GM19025 (cell line): ENCODE measurements around the gene CHKA.

ENCODE experiments used
- ATAC-seq: cut with Tn5 transposase; IDR thresholded peaks from one replicate; pipeline ENCODE4 v1.9.1; 2021; ENCODE audit warnings: mild to moderate bottlenecking, low read depth, moderate library complexity; ENCODE audit not compliant: unreplicated experiment

Gene CHKA

DNA sequence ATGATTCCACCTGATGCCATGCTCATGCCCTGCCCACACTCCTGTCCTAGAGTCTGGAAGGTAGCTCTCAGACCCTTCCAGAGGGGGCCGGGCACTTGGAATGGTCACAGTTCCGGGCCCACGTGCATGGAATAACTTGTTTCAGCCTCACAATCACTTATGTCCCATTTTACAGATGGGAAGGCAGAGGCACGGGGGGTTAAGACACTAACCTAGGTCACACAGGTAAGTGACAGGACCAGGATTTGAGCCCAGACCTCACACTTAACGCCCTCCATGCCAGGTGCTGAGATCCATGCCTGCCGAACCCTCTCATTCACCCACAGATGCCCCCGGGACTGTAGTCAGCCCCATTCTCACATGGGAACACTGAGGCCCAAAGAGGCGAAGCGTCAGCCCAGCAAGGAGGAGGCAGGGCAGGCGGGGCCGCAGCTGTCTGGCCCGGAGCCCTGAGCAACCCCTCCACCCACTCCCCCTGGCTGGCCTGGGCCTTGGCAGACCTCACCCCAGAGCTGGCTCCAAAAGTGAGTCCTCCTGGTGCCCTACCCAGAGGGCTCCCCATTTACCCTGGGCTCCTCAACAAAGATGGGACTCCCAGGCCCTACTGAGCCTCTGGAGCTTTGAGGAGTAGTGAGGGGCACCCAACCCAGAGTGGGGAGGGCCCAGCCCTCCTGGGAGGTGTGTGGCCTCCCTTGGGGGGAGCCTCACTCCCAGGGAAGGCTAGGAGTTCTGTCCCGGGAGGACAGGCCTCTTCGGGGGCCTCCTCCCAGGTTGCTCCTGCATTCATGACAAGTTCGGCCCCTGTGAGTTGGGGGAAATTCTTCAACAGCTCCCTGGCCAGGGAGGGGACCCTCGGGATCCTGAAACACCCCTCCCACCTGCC lies 113.4 kb downstream of the CHKA start:
- no peak for ATAC-seq

DNA sequence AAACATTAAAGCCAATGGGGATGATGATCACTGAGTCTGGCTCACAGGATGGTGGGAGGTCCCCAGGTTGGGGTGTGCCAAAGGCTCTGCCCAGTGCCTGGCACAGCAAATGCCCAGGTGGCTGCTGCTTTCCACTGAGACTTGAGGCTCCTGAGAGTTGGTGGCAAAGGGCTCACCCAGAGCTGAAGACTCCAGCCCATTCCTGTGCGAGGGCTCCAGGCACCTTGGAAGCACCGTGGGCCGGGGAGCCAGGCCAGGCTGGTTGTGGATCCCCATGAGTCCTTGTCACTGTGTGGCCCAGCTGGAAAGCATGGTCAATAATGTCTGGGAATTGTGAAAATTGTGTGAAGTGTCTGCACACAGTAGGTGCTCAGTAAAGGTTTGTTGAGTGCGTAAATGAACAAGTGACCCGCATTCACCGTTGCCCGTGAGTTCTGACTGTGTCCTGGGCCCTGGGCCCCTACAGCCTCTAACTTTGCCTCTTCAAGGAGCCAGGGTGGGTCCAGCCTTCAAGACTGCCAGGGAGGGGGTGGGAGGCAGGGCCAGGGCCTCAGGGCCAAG lies 114.5 kb downstream of the CHKA start:
- no peak for ATAC-seq

DNA sequence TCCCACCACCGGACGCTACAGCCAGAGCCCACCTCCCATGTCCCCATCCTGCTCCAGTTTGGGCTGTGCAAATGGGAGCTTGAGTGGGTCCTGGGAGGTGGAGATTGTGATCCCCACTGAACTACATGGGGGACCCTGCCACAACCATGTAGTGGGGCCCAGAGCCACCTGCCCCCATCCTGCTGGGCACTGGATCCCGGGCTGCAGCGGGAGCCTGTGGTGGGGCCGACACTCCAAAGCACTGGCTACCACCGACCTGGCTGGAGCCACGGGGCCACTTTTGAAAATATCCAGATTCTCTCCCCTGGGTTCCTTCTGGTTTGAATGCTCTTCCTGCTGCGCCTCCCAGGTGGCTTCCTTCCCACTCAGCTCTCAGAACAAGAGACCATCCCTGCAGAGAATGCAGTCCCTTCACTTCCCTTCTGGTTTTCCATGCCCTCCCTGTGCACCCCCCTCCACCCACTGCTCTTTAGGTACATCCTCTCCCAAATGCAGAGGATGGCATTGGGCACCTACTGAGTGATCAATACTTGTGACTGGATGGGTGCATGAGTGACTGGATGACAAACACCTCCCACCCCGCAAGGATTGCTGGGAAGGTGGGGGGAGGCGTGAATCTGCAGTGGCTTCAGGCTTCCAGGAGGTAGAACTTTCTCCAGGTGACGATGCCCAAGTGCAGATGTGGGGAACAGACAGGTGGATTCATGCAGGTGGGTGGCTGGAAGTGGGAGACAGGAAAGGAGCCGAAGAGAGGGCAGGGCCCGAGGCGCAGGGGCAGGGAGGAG lies 116.4 kb downstream of the CHKA start:
- no peak for ATAC-seq

DNA sequence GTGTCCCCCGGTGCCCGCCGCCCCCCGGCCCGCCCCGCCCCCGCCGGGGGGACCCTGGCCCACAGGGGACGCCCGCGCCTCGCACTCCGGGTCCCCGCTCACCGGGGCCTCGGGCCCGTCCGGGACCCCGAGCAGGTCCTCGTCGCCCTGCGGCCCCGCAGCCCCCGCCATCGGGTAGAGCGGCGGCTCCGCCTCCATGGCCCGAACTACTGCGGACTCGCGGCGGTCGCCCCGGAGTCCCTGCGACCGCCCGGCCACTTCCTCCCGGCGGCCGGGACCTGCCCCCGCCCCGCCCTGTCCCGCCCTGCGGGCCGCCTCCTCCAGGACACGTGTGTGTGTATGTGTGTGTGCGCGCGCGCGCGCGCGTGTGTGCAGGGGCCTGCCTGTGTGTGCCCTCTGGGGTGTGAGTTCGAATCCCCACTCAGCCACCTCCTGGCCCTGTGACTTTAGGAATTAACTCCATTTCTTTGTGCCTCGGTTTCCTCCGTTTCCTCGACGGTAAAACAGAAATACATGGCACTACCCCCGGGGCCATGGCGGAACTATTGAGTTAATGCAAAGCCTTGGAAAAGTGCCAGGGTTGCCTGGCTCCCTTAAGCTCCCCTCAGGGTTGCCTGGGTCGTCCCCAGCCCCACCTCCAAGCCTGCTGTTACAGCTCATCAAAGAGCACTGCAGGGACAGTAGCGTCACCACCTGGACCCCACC lies 117.2 kb downstream of the CHKA start, which contains the start of gene UNC93B1:
UNC93B1 (minus strand) TSS at position 252 of the 705 bp plus-strand sequence; CDS start at position 198, 54 bp downstream.
- peak; percentile 74 for ATAC-seq

DNA sequence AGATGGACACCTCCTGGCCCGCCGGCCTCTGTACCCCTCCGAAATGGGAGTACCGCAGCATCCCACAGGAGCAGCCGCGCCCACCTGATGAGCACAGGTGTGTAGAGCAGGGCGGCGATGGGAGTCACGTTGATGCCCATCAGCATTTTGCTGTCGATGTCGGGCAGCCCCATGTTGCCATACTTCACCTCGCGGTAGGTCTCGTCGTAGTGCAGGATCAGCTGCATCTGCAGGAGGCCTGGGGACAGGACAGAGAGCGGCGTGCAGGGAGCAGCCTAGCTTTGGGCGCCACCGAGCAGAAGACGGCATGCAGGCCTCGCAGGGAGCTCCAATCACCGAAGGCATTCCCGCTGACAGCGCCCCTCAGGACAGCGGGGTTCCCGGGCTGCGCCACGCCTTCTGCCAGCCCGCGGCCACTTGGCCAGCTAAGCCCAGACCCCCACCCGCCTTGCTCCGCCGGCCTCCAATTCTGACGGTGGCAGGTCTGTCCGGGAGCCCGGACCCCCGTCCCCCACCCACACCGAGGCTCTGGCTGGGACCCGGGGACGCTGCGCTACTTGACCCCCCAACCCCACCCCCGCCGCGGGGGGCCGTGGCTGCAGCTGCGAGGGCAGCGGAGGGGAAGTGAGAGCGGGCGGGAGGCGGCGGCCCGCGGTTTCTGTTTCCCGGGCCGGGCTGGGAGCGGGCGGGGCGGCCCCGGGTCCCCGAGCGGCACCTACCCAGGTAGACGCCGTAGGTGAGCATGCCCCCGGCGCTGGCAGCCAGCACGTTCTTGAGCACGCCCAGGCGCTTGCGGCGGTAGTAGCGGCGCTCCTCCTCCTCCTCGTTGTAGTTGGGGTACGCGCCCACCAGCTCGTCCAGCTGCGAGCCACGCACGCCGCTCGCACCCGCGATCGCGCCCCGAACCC lies 118.0 kb downstream of the CHKA start:
- ATAC-seq, result peak; percentile 39
